GM12875 (cell line): Measurements from ENCODE around the gene ALG13.
"Not testable (repeated sequence)": the region's sequence is repeated elsewhere in the genome, so short reads cannot be mapped to it uniquely, and the experiment has no call there.

ENCODE experiments used
- H3K4me3 ChIP-seq: one replicate; pipeline ENCODE4 v1.5.1; 2011; ENCODE audit warnings: low read depth, low read length, control low read depth
- CTCF ChIP-seq: IDR thresholded peaks from 2 replicates; pipeline ENCODE4 v1.5.1; 2011; ENCODE audit warnings: low read depth, mild to moderate bottlenecking, control low read depth, inconsistent platforms, low read length, moderate library complexity, borderline replicate concordance; ENCODE audit not compliant: insufficient read depth

ALG13 gene

GRCh38 chrX:111756486-111756885 is 75.5 kb downstream of the ALG13 start:
- TF ChIP-seq CTCF, result no peak
- H3K4me3 ChIP-seq, result no peak overlapping the region

- no peak overlapping the region for H3K4me3 ChIP-seq
- TF ChIP-seq CTCF, result no peak
These were observed 78.7 kb downstream of the ALG13 start for GRCh38 chrX:111759686-111760085.

- TF ChIP-seq CTCF, result no peak
- H3K4me3 ChIP-seq, result no peak overlapping the region
These were observed 80.7 kb downstream of the ALG13 start for GRCh38 chrX:111761578-111762135.

GRCh38 chrX:111778591-111778990 is 97.6 kb downstream of the ALG13 start:
- no peak for TF ChIP-seq CTCF
- H3K4me3 ChIP-seq, result no peak overlapping the region

GRCh38 chrX:111779582-111779981 is 98.6 kb downstream of the ALG13 start:
- H3K4me3 ChIP-seq, result no peak overlapping the region
- no peak for TF ChIP-seq CTCF

- no peak for TF ChIP-seq CTCF
- no peak overlapping the region for H3K4me3 ChIP-seq
These were observed 103.7 kb downstream of the ALG13 start for GRCh38 chrX:111784667-111785066.

- H3K4me3 ChIP-seq, result not testable (repeated sequence)
These were observed 109.1 kb downstream of the ALG13 start for GRCh38 chrX:111790054-111790453.
